HCT116 (cell line): ENCODE results near the gene BCL11A. TPM values are rescaled to one million over a fixed set of nuclear protein-coding genes. Genes with fewer than 3 reads are reported as not detected.
A peak's percentile ranks its signal among the peaks of the same experiment; 100 is the strongest.

Experiments
- ATAC-seq: fragments of 200-7000 bp; cut with Tn5 transposase; 2 replicates; pipeline ENCODE4 v1.9.1; 2020; ENCODE audit warnings: mild to moderate bottlenecking, moderate library complexity
- BruUV-seq: library from RNA; stranded (reverse); fragments of 400-500 nt; replicated peaks from 2 replicates; lab custom pipeline; 2021; lab: Mats Ljungman, UMichigan
- CTCF ChIA-PET: fragments of 300-600 bp; sonication (Branson Sonifier 250); formaldehyde crosslinking; loops from one replicate; lab custom pipeline; 2021; ENCODE audit warnings: antibody characterized with exemption; lab: Charles Lee
- POLR2A ChIA-PET: fragments of 300-600, 350-600 bp; sonication (Branson Sonifier 250); formaldehyde crosslinking; loops from one replicate; lab custom pipeline; 2021; ENCODE audit warnings: antibody characterized with exemption; lab: Charles Lee
- RAD21 ChIA-PET, 2 experiments: fragments of 300-600 bp; sonication (Branson Sonifier 250); formaldehyde crosslinking; loops; one replicate each; lab custom pipeline; 2023; ENCODE audit warnings: low total read pairs in 2 of 2; ENCODE audit not compliant: uncharacterized antibody in 2 of 2, unreplicated experiment in 2 of 2, low non-redundant PET in 1 of 2; lab: Charles Lee
- DNase-seq: peaks from one replicate; pipeline ENCODE4 v3.0.0-alpha.2; 2010; ENCODE audit warnings: low read depth, low spot score
- H2AFZ ChIP-seq: fragments of 200-600 bp; shearing (Covaris generic), sonication (generic); 2 replicates; pipeline ENCODE4 v1.6.1; 2017; ENCODE audit warnings: low read depth, mixed run types, mixed read lengths, antibody characterized with exemption, low read length; ENCODE audit not compliant: poor library complexity, severe bottlenecking
- H3K27ac ChIP-seq: 2 replicates; pipeline ENCODE4 v1.5.1; 2012; ENCODE audit warnings: low read depth, low read length
- H3K27me3 ChIP-seq: fragments of 200-600 bp; sonication (generic); 2 replicates; pipeline ENCODE4 v1.6.1; 2016; ENCODE audit warnings: mixed run types, low read length, mixed read lengths; ENCODE audit not compliant: insufficient read depth
- H3K36me3 ChIP-seq, 2 experiments: fragments of 200-500 bp in 1 of 2; fragments of 200-600 bp in 1 of 2; sonication (Bioruptor generic) in 1 of 2; sonication (generic) in 1 of 2; 2 replicates each; pipeline versions ENCODE4 v1.5.1 to v1.6.1; 2014 to 2016; ENCODE audit warnings: low read length in 2 of 2, inconsistent platforms in 1 of 2, mixed read lengths in 1 of 2, mixed run types in 1 of 2; ENCODE audit not compliant: insufficient read depth in 2 of 2, control insufficient read depth in 1 of 2
- H3K4me1 ChIP-seq, 2 experiments: fragments of 200-600 bp in 1 of 2; sonication (generic) in 1 of 2; 2 replicates each; pipeline versions ENCODE4 v1.5.1 to v1.6.1; 2012 to 2017; ENCODE audit warnings: low read length in 2 of 2, inconsistent platforms in 1 of 2, mild to moderate bottlenecking in 1 of 2, mixed read lengths in 1 of 2, mixed run types in 1 of 2, moderate library complexity in 1 of 2; ENCODE audit not compliant: insufficient read depth in 2 of 2, control insufficient read depth in 1 of 2
- H3K4me2 ChIP-seq: fragments of 200-600 bp; sonication (generic); 2 replicates; pipeline ENCODE4 v1.6.1; 2017; ENCODE audit warnings: mixed run types, low read length, mixed read lengths
- H3K4me3 ChIP-seq, 2 experiments: fragments of 200-600 bp in 1 of 2; sonication (generic) in 1 of 2; replicated peaks in 1 of 2; 2 replicates each; pipeline ENCODE4 v1.5.1; 2011 to 2016; ENCODE audit warnings: low read length in 2 of 2, control low read depth in 1 of 2, low read depth in 1 of 2, mild to moderate bottlenecking in 1 of 2, mixed read lengths in 1 of 2, mixed run types in 1 of 2
- H3K79me2 ChIP-seq: fragments of 200-600 bp; sonication (generic); 2 replicates; pipeline ENCODE4 v1.6.1; 2017; ENCODE audit warnings: mild to moderate bottlenecking, mixed run types, low read length, moderate library complexity, mixed read lengths; ENCODE audit not compliant: insufficient read depth
- H3K9ac ChIP-seq: fragments of 200-600 bp; sonication (generic); 2 replicates; pipeline ENCODE4 v1.6.1; 2016; ENCODE audit warnings: low read length, mixed read lengths
- H3K9me2 ChIP-seq: fragments of 200-600 bp; sonication (generic), shearing (Covaris generic); 2 replicates; pipeline ENCODE4 v1.6.1; 2017; ENCODE audit warnings: mixed run types, mild to moderate bottlenecking, moderate library complexity; ENCODE audit not compliant: insufficient read depth
- H3K9me3 ChIP-seq, 2 experiments: fragments of 200-500 bp in 1 of 2; fragments of 200-600 bp in 1 of 2; sonication (Bioruptor generic) in 1 of 2; sonication (generic) in 1 of 2; 2 replicates each; pipeline ENCODE4 v1.6.1; 2014 to 2017; ENCODE audit warnings: low read length in 2 of 2, mixed read lengths in 2 of 2, inconsistent platforms in 1 of 2, low read depth in 1 of 2, mild to moderate bottlenecking in 1 of 2, mixed run types in 1 of 2, moderate library complexity in 1 of 2; ENCODE audit not compliant: control insufficient read depth in 1 of 2, insufficient read depth in 1 of 2
- H4K20me1 ChIP-seq: fragments of 200-600 bp; sonication (generic), shearing (Covaris generic); 2 replicates; pipeline ENCODE4 v1.6.1; 2017; ENCODE audit warnings: mixed run types, mild to moderate bottlenecking, moderate library complexity; ENCODE audit not compliant: insufficient read depth
- CBX3 ChIP-seq: IDR thresholded peaks from 2 replicates; pipeline ENCODE4 v1.6.1; 2012; ENCODE audit warnings: low read depth
- CTCF ChIP-seq, 3 experiments: fragments of 200-600 bp in 1 of 3; sonication (generic) in 1 of 3; IDR thresholded peaks in 2 of 3; conservative IDR thresholded peaks in 1 of 3; 2 replicates each; pipeline ENCODE4 v1.5.1; 2012 to 2017; ENCODE audit warnings: low read depth in 2 of 3, low read length in 2 of 3, antibody characterized with exemption in 1 of 3, borderline replicate concordance in 1 of 3, control low read depth in 1 of 3, mild to moderate bottlenecking in 1 of 3, mixed read lengths in 1 of 3, mixed run types in 1 of 3, moderate library complexity in 1 of 3; ENCODE audit not compliant: insufficient read depth in 1 of 3
- FOSL1 ChIP-seq: IDR thresholded peaks from 2 replicates; pipeline ENCODE4 v1.6.1; 2012; ENCODE audit warnings: low read depth
- POLR2A ChIP-seq: IDR thresholded peaks from 2 replicates; pipeline ENCODE4 v1.7.0; 2011; ENCODE audit warnings: borderline replicate concordance; ENCODE audit not compliant: insufficient read depth, insufficient read length; ENCODE audit errors: extremely low read depth
- SIN3A ChIP-seq: IDR thresholded peaks from 2 replicates; pipeline ENCODE4 v1.6.1; 2012; ENCODE audit warnings: low read depth
- SRF ChIP-seq: IDR thresholded peaks from 2 replicates; pipeline ENCODE4 v1.6.1; 2012; ENCODE audit warnings: low read depth
- intact Hi-C: fragments of 100-400 bp; cut with micrococcal nuclease; formaldehyde crosslinking; loops from 2 replicates; pipeline ENCODE4 v1.10.0; 2022
- total RNA-seq: library from RNA; stranded (reverse); gene quantifications from one replicate; pipeline ENCODE4 v1.2.1, GENCODE V29; 2021; ENCODE audit not compliant: unreplicated experiment

The BCL11A gene
- total RNA-seq, 1 experiment from 2014 or later, result 0.71 TPM

- TF ChIP-seq CTCF (IDR thresholded peaks at IDR 0.05 in 2 of 3, conservative IDR thresholded peaks at IDR 0.05 in 1 of 3; ENCODE audit: borderline replicate concordance in 1 of 3, insufficient read depth in 1 of 3, low read depth in 2 of 3, low read length in 2 of 3), result peak in 2 of 3 experiments; percentile 30 to 33; a peak in 4 of 6 replicates
Observed at GRCh38 chr2:60555066-60555782, 1.8 kb upstream of the BCL11A start (continued).

GRCh38 chr2:60554646-60555065, 1.2 kb upstream of the BCL11A start:
- CTCF ChIA-PET, result no interaction called here
- peak; percentile 28 for ATAC-seq
- POLR2A ChIA-PET, result no interaction called here
- H3K79me2 ChIP-seq, result no peaks in the 10 kb centered on the region
- BruUV-seq, result no TSS peak
- peak overlapping the region; percentile 88 for H2AFZ ChIP-seq
- RAD21 ChIA-PET, result no interaction called here
- H3K4me2 ChIP-seq, result peak overlapping the region; percentile 98
- no peaks in the 10 kb centered on the region for H3K36me3 ChIP-seq
- 0 out of 2 replicates have a peak overlapping the region, but pooled peaks have one; percentile 17 for H3K9ac ChIP-seq
- peak overlapping the region; percentile 57 to 67 for H3K4me3 ChIP-seq
- H3K4me1 ChIP-seq, result peaks cover 2 to 34% of the 10 kb centered on the region in 2 experiments; a peak in 3 of 4 replicates
- H3K9me2 ChIP-seq, result no peaks in the 10 kb centered on the region
- peaks cover 54% of the 10 kb centered on the region for H3K27me3 ChIP-seq
- TF ChIP-seq SRF (no peak), POLR2A (no peak), CBX3 (no peak), FOSL1 (no peak), SIN3A (peak; percentile 50; the same call in 1 of the 2 replicates)
- H4K20me1 ChIP-seq, result no peaks in the 10 kb centered on the region
- H3K9me3 ChIP-seq, result no peaks in the 10 kb centered on the region
- intact Hi-C loops, result loop anchor here (5.0 to 10.0 kb wide), 2 partner anchors 1250 to 1792 kb away; no protein-coding TSS in a partner anchor
- no peak overlapping the region for H3K27ac ChIP-seq
- DNase-seq, result no peak
